ENCODE data around the gene ARMC5.
"Not testable (repeated sequence)": the region's sequence is repeated elsewhere in the genome, so short reads cannot be mapped to it uniquely, and the experiment has no call there.

The ARMC5 gene

GRCh38 chr16:31479751-31480150 is 20.4 kb downstream of the ARMC5 start:
- DNase-seq = no peak

DNA sequence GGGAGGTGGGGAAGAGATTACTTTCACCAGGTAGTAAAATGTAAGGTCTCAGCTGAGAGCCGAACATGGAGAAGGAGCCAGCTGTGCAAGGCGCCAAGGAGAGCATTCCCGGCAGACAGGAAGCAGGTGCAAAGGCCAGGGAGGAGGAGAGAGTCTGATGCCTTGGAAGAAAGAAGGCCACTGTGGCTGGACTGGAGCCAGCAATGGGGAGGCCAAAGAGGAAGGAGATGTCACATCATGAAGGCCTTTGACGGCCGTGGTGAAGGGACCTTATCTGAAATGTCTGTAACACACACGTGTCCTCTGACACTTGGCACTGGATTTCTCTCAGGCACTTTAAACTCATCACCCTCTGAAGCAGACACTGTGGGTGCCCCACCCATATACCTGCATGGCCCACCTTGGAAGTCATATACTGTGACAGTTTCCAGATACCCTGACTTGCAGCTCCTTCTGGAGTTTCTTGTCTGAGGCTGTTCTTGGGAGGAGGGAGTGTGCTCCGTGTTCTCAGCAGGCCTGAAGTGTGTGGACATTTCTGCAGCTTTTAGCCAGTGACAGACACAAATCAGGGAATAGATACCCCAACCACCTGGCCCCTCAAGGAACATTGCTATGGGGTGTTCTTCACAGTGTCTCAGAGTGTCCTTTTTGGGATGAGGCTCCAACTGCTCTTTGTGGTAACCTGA is 21.7 kb downstream of the ARMC5 start:
- no peak for DNase-seq

GRCh38 chr16:31483081-31483480 is 23.8 kb downstream of the ARMC5 start, which contains the start of gene SLC5A2:
SLC5A2 (plus strand) TSS chr16:31483123; CDS start chr16:31483137, 14 bp downstream.
- DNase-seq = no peak

GRCh38 chr16:31484048-31484447 is 24.7 kb downstream of the ARMC5 start:
- not testable (repeated sequence) for DNase-seq

GRCh38 chr16:31484491-31485171 is 25.3 kb downstream of the ARMC5 start:
- no peak for DNase-seq

DNA sequence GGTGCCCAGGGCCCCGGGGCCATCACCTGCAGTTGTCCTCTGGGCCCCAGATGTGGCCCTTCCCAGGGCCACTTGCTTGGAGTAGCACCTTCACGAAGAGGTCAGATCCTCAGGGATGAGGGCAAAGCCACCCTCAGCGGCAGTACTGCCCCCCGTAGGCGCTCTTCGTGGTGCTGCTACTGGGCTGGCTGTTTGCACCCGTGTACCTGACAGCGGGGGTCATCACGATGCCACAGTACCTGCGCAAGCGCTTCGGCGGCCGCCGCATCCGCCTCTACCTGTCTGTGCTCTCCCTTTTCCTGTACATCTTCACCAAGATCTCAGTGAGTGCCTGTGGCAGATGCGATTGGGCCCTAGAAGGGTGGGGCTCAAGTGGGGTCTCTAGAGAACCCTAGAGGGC is 26.3 kb downstream of the ARMC5 start:
- no peak for DNase-seq

DNA sequence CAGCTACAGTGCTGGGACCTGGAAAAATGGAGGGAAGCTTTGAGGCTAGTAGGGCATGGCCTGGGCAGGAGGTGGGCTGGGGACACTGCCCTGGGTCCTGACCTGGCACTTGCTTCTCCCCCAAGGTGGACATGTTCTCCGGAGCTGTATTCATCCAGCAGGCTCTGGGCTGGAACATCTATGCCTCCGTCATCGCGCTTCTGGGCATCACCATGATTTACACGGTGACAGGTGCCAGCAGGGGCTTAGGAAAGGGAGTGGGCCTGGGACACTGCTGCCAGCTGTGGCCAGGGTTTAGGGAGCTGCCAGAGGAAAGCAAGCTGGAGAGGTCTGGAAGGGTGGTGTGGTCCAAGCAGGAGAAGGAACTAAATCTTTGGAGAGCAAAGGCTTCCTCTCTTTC is 26.7 kb downstream of the ARMC5 start:
- DNase-seq = no peak

GRCh38 chr16:31487071-31487719 is 27.9 kb downstream of the ARMC5 start:
- no peak for DNase-seq

DNA sequence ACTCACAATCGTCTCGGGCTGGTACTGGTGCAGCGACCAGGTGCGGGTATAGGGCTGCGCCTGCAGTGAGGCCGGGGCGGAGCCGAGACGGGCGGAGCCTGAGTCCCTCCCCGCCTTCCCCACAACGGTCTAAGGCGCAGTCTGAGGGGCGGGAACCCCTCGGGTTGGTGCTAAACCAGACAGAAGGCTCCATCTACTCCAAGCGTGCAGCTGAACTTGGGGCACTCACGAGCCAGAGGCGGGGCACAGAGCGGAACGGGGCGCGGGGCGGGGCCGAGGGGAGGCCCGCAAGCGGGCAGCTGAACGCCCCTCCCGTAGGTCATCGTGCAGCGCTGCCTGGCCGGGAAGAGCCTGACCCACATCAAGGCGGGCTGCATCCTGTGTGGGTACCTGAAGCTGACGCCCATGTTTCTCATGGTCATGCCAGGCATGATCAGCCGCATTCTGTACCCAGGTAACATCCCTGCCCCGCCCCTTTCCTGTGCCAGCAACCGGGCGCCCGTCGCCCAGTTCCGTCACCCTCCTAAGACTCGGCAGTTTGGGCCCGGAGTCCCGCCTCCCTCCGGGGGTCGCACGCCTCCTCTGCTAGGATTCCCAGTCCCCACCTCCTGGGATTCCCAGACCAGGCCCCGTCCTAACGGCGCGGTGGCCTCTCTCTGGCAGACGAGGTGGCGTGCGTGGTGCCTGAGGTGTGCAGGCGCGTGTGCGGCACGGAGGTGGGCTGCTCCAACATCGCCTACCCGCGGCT is 28.6 kb downstream of the ARMC5 start:
- peak; percentile 26 for DNase-seq

DNA sequence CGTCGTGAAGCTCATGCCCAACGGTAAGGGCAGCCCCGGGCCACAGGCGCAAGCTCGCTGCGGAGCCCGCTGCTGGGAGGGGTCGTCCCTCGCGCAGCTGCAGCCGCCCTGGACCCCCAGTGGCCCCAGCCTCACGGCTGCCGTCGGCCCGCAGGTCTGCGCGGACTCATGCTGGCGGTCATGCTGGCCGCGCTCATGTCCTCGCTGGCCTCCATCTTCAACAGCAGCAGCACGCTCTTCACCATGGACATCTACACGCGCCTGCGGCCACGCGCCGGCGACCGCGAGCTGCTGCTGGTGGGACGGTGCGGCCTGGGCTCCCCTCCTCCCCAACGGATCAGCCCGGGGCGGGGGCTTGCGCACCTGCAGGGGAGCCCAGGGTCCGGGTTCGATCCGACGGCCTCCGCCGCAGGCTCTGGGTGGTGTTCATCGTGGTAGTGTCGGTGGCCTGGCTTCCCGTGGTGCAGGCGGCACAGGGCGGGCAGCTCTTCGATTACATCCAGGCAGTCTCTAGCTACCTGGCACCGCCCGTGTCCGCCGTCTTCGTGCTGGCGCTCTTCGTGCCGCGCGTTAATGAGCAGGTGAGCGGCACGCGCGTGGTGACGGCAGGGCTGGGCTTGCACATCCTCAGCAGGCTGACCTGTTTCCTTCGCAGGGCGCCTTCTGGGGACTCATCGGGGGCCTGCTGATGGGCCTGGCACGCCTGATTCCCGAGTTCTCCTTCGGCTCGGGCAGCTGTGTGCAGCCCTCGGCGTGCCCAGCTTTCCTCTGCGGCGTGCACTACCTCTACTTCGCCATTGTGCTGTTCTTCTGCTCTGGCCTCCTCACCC is 29.4 kb downstream of the ARMC5 start:
- no peak for DNase-seq

DNA sequence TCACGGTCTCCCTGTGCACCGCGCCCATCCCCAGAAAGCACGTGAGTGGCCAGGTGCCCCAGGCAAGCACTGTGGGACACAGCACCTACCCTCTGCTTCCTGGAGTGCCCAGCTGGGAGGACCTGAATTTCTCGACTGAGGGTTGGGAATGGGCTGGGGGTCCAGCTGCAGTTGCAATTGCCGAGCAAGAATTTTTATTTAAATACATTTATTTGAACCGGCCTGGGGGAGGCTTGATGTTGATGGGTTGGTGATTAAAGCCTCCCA is 29.9 kb downstream of the ARMC5 start:
- DNase-seq = no peak

DNA sequence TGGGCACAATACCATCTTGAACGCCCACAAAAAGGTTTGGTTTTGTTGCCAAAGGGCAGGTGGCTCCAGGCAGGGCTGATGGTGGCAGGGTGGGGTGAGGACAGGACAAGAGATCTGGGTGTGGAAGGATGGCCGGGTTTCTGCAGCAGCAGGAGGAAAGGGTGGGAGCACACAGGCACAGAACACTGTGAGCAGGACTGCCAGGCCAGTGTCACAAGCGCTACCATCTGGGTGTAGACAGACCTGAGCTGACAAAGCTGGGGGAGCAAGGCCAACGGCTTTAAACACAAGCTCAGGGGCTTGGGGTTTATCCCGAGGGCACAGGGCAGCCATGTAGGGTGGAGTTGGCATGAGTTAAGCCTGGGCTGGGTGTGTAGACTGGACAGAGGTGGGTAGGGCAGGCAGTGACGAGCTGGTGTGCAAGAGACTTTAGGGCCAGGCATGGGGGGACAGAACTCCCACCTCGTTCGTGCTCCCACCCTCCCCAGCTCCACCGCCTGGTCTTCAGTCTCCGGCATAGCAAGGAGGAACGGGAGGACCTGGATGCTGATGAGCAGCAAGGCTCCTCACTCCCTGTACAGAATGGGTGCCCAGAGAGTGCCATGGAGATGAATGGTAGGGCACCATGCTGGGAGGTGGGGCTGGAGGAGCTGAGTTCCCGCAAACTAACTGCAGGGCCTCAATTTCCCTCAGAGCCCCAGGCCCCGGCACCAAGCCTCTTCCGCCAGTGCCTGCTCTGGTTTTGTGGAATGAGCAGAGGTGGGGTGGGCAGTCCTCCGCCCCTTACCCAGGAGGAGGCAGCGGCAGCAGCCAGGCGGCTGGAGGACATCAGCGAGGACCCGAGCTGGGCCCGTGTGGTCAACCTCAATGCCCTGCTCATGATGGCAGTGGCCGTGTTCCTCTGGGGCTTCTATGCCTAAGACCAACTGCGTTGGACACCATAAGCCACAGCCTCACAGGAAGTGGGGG is 30.6 kb downstream of the ARMC5 start:
- no peak for DNase-seq

GRCh38 chr16:31491778-31492418 is 32.6 kb downstream of the ARMC5 start:
- no peak for DNase-seq

DNA sequence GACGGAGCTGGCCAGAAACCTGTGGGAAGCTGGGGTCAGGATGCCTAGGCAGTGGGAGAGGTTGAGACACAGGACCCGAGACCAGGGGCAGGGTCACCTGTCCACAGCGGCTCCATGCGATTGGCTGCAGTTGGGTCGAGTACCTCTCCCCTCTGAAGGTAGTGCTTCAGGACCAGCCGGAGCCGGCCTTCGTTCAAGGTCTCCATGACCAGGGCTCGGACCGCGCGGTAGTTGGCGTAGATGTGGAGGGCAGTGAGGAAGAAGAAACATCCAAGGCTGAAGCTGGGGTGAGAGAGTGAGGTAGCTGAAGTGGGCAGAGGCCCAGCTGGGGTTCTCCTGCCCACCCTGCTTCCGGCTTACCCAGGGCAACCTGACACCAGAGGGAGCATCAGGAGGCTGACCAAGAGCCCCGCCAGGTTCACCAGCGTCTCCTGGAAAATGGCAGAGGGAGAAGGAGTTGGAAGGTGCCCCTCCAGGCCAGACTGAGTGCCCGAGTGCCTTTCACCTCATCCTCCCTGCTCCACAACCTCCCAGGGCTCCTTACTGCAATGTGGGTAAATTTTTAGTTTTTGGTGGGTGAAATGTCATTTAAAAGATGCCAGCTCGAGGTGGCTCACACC is 34.3 kb downstream of the ARMC5 start:
- no peak for DNase-seq

DNA sequence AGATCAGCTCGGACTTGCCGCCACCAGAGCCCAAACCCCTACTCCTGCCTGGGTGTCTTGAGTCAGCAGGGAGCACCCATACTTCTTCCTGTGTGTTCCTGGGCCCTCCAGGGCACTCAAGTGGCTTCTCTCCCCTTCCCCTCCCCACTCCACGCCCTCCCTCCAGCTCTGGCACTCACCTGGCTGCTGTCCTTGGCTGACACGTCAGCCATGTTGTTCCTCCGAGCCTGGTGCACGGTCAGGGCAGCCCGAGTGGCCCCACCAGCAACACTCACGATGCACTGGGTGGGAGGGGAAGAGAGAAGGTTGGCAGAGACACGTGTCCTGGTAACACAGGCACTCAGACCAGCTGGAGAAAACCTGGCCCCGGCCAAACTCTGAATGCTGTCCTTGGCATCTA is 37.4 kb downstream of the ARMC5 start:
- DNase-seq = no peak

- DNase-seq = no peak
These were observed 39.2 kb downstream of the ARMC5 start for GRCh38 chr16:31498493-31498892.

DNA sequence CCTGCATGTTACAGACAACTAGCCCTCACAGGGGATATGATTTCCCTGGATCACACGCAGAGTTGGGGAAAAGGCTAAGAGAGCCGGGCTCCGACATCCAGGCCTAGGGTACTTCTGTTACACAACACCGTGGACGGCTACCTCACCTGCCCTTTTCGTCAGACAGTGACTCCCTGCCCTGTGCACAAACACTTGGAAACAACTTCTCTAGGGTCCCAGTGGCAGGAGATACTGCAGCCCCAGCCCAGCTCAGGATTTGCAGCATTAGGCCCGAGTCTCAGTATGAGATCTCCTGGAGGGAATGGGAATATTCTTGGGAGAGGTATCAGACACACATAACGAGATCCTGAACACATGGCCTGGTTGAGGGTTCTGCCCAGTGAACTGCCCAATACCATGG is 40.6 kb downstream of the ARMC5 start:
- no peak for DNase-seq

DNA sequence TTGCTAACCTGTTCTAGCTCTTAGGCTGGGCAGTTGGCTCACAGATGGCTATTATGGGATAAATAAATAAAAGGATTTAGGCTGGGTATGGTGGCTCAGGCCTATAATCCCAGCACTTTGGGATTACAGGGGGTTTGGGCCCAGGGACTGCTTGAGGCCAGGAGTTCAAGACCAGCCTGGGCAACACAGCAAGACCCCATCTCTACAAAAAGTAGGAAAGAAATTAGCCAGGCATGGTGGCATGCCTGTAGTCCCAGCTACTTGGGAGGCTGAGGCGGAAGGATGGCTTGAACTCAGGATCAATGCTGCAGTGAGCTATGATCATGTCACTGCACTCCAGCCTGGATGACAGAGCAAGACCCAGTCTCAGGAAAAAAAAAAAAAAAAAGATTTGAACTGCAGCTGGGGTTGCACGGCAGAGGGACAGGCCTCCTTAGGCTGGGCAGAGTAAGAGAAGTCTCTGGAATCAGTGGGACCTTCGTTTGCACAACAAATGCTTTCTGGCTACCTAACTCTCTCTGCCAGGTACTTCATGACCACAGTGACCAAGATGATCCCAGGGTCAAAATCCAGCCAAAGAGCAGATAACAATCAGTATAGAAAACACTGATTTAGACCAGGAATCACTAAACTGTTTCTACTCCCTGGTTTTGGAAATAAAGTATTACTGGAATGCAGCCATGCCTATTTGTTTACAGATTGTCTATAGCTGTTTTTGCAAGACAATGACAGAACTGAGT is 42.1 kb downstream of the ARMC5 start:
- DNase-seq = no peak

GRCh38 chr16:31501966-31502348 is 42.7 kb downstream of the ARMC5 start:
- no peak for DNase-seq

DNA sequence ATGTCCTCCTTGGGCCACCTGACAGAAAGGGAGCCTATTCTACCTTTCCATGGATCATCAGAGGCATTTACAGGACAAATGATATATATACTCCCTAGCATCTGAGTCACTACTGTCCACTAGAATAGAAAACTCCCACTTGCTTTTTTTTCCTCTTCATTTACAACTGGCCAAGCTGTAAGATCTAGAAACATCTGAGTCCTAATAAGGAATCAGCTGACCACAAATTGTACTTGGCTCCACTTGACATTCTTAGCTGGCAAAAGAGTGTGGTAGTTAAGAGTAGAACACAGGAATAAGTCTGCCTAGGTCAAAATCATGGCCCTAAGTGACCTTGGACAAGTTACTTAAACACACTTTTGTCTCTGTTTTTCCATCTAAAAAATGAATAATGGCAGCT is 43.7 kb downstream of the ARMC5 start:
- DNase-seq = no peak

Measured in SHP77 treated with DMSO at 0.1 percent for 48 hours (cell line).